Measurements from ENCODE around the gene ME2. TPM values are rescaled to one million over a fixed set of nuclear protein-coding genes. Genes with fewer than 3 reads are reported as not detected.

Gene ME2
- total RNA-seq, 2 donors from 2014 or later: 24.1 to 29.3 TPM

DNA sequence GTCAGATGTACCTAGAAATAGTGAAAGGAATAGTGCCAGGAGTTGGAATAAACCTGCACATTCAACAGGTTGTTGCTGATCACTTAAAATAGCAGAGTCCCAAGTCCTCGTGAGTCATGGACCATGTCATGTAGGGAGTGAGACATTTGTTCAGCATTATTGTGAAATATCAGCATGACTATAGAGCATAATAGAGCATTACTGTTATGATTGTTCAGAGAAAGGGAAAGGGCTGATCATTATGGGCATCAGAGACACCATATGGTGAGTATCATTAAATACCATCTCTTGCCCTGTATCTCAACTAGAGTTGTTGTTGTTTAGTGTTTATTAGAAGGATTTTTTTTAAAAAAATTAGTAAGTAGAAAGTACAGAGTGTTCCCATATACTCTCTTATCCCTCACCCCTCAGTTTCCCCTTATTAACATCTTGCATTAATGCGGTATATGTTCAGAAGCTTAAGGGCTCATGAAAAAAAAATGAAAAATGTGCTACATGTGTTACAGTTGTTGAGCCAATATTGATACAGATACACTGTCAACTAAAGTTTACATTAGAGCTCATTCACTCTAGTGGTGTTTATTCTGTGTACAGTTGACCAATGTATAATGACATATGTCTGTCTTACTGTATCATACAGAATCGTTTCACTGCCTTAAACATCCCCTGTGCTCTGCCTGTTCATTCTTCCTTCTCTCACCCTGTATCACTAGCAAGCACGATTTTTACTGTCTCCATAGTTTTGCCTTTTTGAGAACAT lies 94.6 kb downstream of the ME2 start:
- Histone ChIP-seq H3K27me3 (no peaks in the 10 kb centered on the region), H3K27ac (no peak overlapping the region), H3K4me3 (no peak overlapping the region), H3K36me3 (replicated peaks in 1 of 2; ENCODE audit: insufficient read depth in 1 of 2, low read depth in 2 of 2) (peaks cover 6 to 18% of the 10 kb centered on the region in 2 donors), H3K9me3 (no peaks in the 10 kb centered on the region), H3K4me1 (peaks cover 17% of the 10 kb centered on the region)
- peak; percentile 77 for ATAC-seq
- intact Hi-C loops (cut with DNase I): loop anchor here (10.0 kb wide), 1 partner anchor 61 kb away; the partner anchor contains the start of gene SMAD4
- WGBS, 2 donors: 60 to 63% methylated on average over 4 of the region's 4 CpGs
- DNase-seq: peak in 2 of 4 donors; percentile 42 to 50
- TF ChIP-seq CTCF (IDR thresholded peaks at IDR 0.05) (no peak), POLR2A (IDR thresholded peaks at IDR 0.05) (no peak)

GRCh38 chr18:50977037-50977760 lies 98.3 kb downstream of the ME2 start:
- WGBS, 2 donors: 90 to 93% methylated on average over 5 of the region's 5 CpGs
- intact Hi-C loops (cut with DNase I): loop anchor here (10.0 kb wide), 1 partner anchor 58 kb away; the partner anchor contains the start of gene SMAD4
- H3K27ac ChIP-seq: no peak overlapping the region
- peaks cover 4% of the 10 kb centered on the region for H3K4me1 ChIP-seq
- TF ChIP-seq POLR2A (IDR thresholded peaks at IDR 0.05) (no peak), CTCF (IDR thresholded peaks at IDR 0.05) (no peak)
- H3K9me3 ChIP-seq: no peaks in the 10 kb centered on the region
- no peak for DNase-seq
- no peaks in the 10 kb centered on the region for H3K27me3 ChIP-seq
- no peak for ATAC-seq
- H3K4me3 ChIP-seq: no peak overlapping the region
- H3K36me3 ChIP-seq (replicated peaks in 1 of 2; ENCODE audit: insufficient read depth in 1 of 2, low read depth in 2 of 2): peaks cover 6 to 19% of the 10 kb centered on the region in 2 donors

DNA sequence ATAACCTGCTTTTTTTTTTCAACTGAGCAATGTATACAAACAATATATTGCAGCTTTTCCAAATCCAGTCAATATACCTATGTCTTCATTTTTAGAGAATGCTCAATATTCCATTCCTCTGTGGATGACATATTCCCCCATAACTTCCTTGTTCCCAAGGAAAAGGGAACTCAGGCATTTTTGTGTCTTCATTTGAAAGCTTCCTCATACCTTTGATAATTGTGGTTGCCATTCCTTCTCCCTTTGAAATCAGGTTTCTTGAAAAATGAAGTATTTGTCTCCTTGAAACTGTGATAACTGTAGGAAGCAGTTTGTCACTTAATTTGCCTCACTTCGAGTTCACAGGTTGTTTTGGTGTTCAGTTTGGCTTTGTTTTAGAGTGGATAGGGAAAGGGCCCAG lies 102.5 kb downstream of the ME2 start:
- peak overlapping the region in 2 of 4 donors; percentile 48 to 49 for H3K27ac ChIP-seq
- H3K4me1 ChIP-seq: peaks cover 18% of the 10 kb centered on the region
- DNase-seq (no peak), ATAC-seq (no peak)
- H3K27me3 ChIP-seq: no peaks in the 10 kb centered on the region
- WGBS, 2 donors: 29 to 38% methylated on average over 1 of the region's 1 CpG
- H3K9me3 ChIP-seq: no peaks in the 10 kb centered on the region
- intact Hi-C loops (cut with DNase I): no loop called here
- TF ChIP-seq POLR2A (IDR thresholded peaks at IDR 0.05) (no peak), CTCF (IDR thresholded peaks at IDR 0.05) (no peak)
- H3K4me3 ChIP-seq: no peak overlapping the region
- H3K36me3 ChIP-seq (replicated peaks in 1 of 2; ENCODE audit: insufficient read depth in 1 of 2, low read depth in 2 of 2): peaks cover 6 to 10% of the 10 kb centered on the region in 2 donors

DNA sequence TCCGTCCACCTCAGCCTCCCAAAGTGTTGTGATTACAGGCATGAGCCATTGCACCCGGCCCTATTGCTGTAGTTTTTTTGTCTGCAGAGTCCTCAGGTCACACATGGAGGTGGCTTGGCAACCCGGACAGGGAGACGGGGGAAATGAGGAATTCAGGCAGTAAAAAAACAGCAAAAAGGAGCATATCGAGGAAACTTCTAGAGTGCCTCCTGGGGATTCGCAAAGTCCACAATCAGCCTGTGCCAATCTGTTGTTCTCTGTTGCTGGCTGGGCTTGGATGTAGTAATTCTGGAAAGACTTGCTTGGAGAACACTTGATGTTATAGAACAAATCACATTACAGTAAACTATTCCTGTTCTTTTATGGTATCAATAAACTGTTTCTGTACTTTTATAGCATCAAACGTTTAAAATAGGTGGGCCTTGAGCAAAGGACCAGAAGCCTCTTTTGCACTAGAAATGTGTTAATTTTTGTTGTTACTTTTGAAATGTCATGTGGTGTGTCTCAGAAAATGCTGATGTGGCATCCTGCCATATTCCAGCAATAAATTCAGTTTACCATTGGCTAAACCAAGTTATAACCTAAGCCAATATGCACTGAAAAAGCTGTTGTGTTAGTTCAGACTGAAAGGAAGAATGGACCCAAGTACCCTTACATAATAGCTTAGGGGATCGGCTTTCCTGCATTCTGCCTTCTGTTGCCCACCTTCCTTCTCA lies 103.3 kb downstream of the ME2 start:
- DNase-seq (no peak), ATAC-seq (no peak)
- intact Hi-C loops (cut with DNase I): no loop called here
- Histone ChIP-seq H3K4me3 (no peak overlapping the region), H3K27me3 (no peaks in the 10 kb centered on the region), H3K9me3 (no peaks in the 10 kb centered on the region), H3K4me1 (peaks cover 22% of the 10 kb centered on the region), H3K27ac (no peak overlapping the region), H3K36me3 (replicated peaks in 1 of 2; ENCODE audit: insufficient read depth in 1 of 2, low read depth in 2 of 2) (peaks cover 6 to 7% of the 10 kb centered on the region in 2 donors)
- 79 to 86% methylated on average over 8 of the region's 8 CpGs for WGBS, 2 donors
- TF ChIP-seq CTCF (IDR thresholded peaks at IDR 0.05) (no peak), POLR2A (IDR thresholded peaks at IDR 0.05) (no peak)

Data from body of pancreas (tissue), 4 donors.